Measurements from ENCODE around the gene RFX4.

RFX4 gene

GRCh38 chr12:106801167-106801708 is 218.4 kb downstream of the RFX4 start:
- H3K36me3 Mint-ChIP-seq = peaks cover 13% of the 10 kb centered on the region

DNA sequence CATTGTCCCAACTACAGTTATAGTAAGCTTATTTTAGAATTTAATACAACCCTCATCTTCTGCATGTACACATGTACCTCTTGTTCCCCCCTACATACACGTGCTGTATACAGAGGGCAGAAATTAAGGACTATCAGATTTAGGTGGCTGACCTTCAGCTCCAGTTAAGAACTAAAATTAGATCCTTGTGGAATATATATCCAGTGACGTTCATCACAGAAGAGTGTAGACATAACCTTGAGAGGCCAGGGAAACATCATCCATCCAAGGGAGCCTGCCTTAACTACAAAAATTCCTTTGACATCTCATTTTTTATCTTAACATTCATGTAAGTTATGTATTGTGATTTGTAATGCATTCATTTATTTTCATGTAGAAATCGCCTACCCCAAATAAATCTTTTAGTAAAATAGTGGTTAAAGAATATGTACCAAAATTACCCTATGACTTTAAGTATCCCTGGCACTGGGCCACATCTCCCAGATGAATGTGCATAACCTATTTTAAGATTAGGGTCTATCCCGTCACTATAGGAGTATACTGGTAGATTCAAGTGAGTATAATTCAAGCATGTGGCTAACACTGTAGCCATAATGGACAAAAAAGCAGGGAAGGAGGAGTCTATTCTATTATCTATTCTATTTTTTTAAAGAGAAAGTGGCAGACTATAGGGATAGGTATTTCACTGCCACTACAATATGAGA is 219.2 kb downstream of the RFX4 start:
- Mint-ChIP-seq H3K4me1 (peaks cover 4% of the 10 kb centered on the region), H3K36me3 (peaks cover 16% of the 10 kb centered on the region), H3K9me3 (no peaks in the 10 kb centered on the region), H3K4me3 (no peak overlapping the region), H3K27ac (no peak overlapping the region), H3K27me3 (no peaks in the 10 kb centered on the region)
- ATAC-seq (ENCODE audit: low read depth) = no peak
- DNase-seq (ENCODE audit: low spot score in 2 of 2) = no peak

More at GRCh38 chr12:106801167-106801708, 218.4 kb downstream of the RFX4 start:
- H3K9me3 Mint-ChIP-seq = no peaks in the 10 kb centered on the region
- H3K4me3 Mint-ChIP-seq = no peak overlapping the region
- no peak overlapping the region for H3K27ac Mint-ChIP-seq
- DNase-seq (ENCODE audit: low spot score in 2 of 2) (no peak), ATAC-seq (ENCODE audit: low read depth) (no peak)
- H3K27me3 Mint-ChIP-seq = no peaks in the 10 kb centered on the region
- H3K4me1 Mint-ChIP-seq = peaks cover 4% of the 10 kb centered on the region

DNA sequence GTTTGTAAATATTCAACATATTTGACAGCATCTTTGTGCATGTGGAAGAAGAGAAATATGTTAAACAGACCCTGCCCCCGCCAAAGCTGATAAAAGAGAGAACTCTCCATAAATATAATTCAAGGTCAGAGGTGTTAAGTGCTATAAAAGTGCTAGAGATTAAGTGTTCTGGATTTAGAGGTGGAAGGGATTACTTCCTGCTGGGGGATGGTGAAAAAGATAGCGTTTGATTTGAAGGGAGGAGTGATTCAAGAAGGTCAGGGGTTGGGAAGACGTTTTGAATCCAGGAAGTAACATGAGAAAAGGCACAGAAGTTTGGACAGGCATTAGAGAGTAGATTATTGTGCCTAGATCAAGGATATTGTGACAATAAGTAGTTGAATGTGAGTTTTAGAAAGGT is 221.9 kb downstream of the RFX4 start:
- H3K4me1 Mint-ChIP-seq = peaks cover 4% of the 10 kb centered on the region
- no peak for ATAC-seq (ENCODE audit: low read depth)
- H3K36me3 Mint-ChIP-seq = peaks cover 17% of the 10 kb centered on the region
- no peak overlapping the region for H3K4me3 Mint-ChIP-seq
- DNase-seq (ENCODE audit: low spot score in 2 of 2) = no peak
- no peak overlapping the region for H3K27ac Mint-ChIP-seq
- H3K27me3 Mint-ChIP-seq = no peaks in the 10 kb centered on the region
- H3K9me3 Mint-ChIP-seq = no peaks in the 10 kb centered on the region
